CD4-positive, alpha-beta T cell (primary cell): ENCODE data around the gene CASP9. TPM values are rescaled to one million over a fixed set of nuclear protein-coding genes. Genes with fewer than 3 reads are reported as not detected.
A peak's percentile ranks its signal among the peaks of the same experiment; 100 is the strongest.
"Not testable (repeated sequence)": the region's sequence is repeated elsewhere in the genome, so short reads cannot be mapped to it uniquely, and the experiment has no call there.

Experiments
- ATAC-seq: fragments of 200-7000 bp; cut with Tn5 transposase; one replicate; pipeline ENCODE4 v1.10.0; 2022; ENCODE audit warnings: mild to moderate bottlenecking; ENCODE audit not compliant: poor library complexity
- CTCF ChIA-PET: fragments of 350-600 bp; sonication (Branson Sonifier 250); formaldehyde crosslinking; loops from one replicate; lab custom pipeline; 2021; ENCODE audit warnings: antibody characterized with exemption, inconsistent platforms; lab: Charles Lee
- POLR2A ChIA-PET: fragments of 350-600 bp; sonication (Branson Sonifier 250); formaldehyde crosslinking; loops from one replicate; lab custom pipeline; 2021; ENCODE audit warnings: antibody characterized with exemption, inconsistent platforms; lab: Charles Lee
- DNase-seq, 14 experiments: peaks; one replicate each; pipeline ENCODE4 v3.0.0-alpha.2; 2013 to 2020; ENCODE audit warnings: mixed read lengths in 2 of 14
- H3K27ac ChIP-seq, 2 donors: one replicate each; pipeline versions ENCODE4 v1.5.1 to v1.7.0; 2013; ENCODE audit warnings: low read length in 2 of 2, low read depth in 1 of 2, mild to moderate bottlenecking in 1 of 2
- H3K27me3 ChIP-seq, 2 experiments: 1 replicate in 1 of 2; 2 replicates in 1 of 2; pipeline versions ENCODE4 v1.6.1 to v1.7.0; 2013; ENCODE audit warnings: low read length in 2 of 2, control low read depth in 1 of 2, mild to moderate bottlenecking in 1 of 2, moderate library complexity in 1 of 2; ENCODE audit not compliant: insufficient read depth in 2 of 2, control insufficient read depth in 1 of 2
- H3K36me3 ChIP-seq: one replicate; pipeline ENCODE4 v1.6.1; 2013; ENCODE audit warnings: low read length, control low read depth; ENCODE audit not compliant: insufficient read depth
- H3K4me1 ChIP-seq: one replicate; pipeline ENCODE4 v1.6.1; 2013; ENCODE audit warnings: low read length, control low read depth; ENCODE audit not compliant: insufficient read depth
- H3K4me3 ChIP-seq: one replicate; pipeline ENCODE4 v1.5.1; 2013; ENCODE audit warnings: mild to moderate bottlenecking, low read length, moderate library complexity
- H3K9me3 ChIP-seq, 2 experiments: 1 replicate in 1 of 2; 2 replicates in 1 of 2; pipeline versions ENCODE4 v1.6.1 to v1.7.0; 2013; ENCODE audit warnings: low read length in 2 of 2, mild to moderate bottlenecking in 2 of 2, control low read depth in 1 of 2, moderate library complexity in 1 of 2; ENCODE audit not compliant: control insufficient read depth in 1 of 2, insufficient read depth in 1 of 2
- H3K27ac Mint-ChIP-seq: one replicate; pipeline ENCODE4 v1.8.0; 2020; ENCODE audit warnings: mixed read lengths
- H3K27me3 Mint-ChIP-seq: one replicate; pipeline ENCODE4 v1.8.0; 2021; ENCODE audit warnings: mixed read lengths
- H3K36me3 Mint-ChIP-seq: one replicate; pipeline ENCODE4 v1.8.0; 2021; ENCODE audit warnings: low read depth, mixed read lengths
- H3K4me1 Mint-ChIP-seq: one replicate; pipeline ENCODE4 v1.8.0; 2021; ENCODE audit warnings: low read depth, mixed read lengths
- H3K4me3 Mint-ChIP-seq: one replicate; pipeline ENCODE4 v1.8.0; 2020; ENCODE audit warnings: mild to moderate bottlenecking, mixed read lengths
- H3K9me3 Mint-ChIP-seq: one replicate; pipeline ENCODE4 v1.8.0; 2020; ENCODE audit warnings: mixed read lengths
- CTCF ChIP-seq: fragments of 200-600 bp; IDR thresholded peaks from one replicate; pipeline ENCODE4 v1.8.0; 2022; ENCODE audit warnings: antibody characterized with exemption, mild to moderate bottlenecking
- intact Hi-C, 2 experiments: fragments of 100-400 bp; cut with DNase I in 1 of 2; cut with micrococcal nuclease in 1 of 2; formaldehyde crosslinking; loops; one replicate each; pipeline versions ENCODE4 v1.15.1 to v1.9.0; 2023 to 2025; cut with DNase I, micrococcal nuclease
- total RNA-seq, 174 experiments: library from RNA in 2 of 174; stranded (reverse) in 2 of 174; gene quantifications; one replicate each; pipeline ENCODE4 v1.2.3 and lab custom pipeline; 2021 to 2026

CASP9 gene
- total RNA-seq, 2 experiments from 2014 or later = 15.7 to 18.0 TPM

GRCh38 chr1:15523104-15524020, 653 bp downstream of the CASP9 start:
- peaks cover 47% of the 10 kb centered on the region for H3K4me1 ChIP-seq
- Mint-ChIP-seq H3K27ac (peak overlapping the region; percentile 100), H3K4me1 (peaks cover 61% of the 10 kb centered on the region), H3K36me3 (peaks cover 18% of the 10 kb centered on the region), H3K27me3 (no peaks in the 10 kb centered on the region), H3K4me3 (peak overlapping the region; percentile 96), H3K9me3 (no peaks in the 10 kb centered on the region)
- ChIA-PET CTCF (no interaction called here), POLR2A (interaction anchor here (0.6 to 1.0 kb wide), 5 partner anchors 80 to 380 kb away, joined by 3 to 4 read pairs (median 3); partner anchors contain the start of genes CTRC and SPEN)
- TF ChIP-seq CTCF = no peak
- H3K9me3 ChIP-seq = no peaks in the 10 kb centered on the region
- DNase-seq (peak in 2 of 14 experiments; percentile 10 to 37), ATAC-seq (no peak)
- no peaks in the 10 kb centered on the region for H3K36me3 ChIP-seq
- peak overlapping the region; percentile 56 to 94 for H3K27ac ChIP-seq
- H3K27me3 ChIP-seq = no peaks in the 10 kb centered on the region
- peak overlapping the region; percentile 56 for H3K4me3 ChIP-seq
- intact Hi-C loops = loop anchor here (2.0 to 10.0 kb wide), 3 partner anchors 115 to 1381 kb away; partner anchors contain the start of genes CPLANE2 (in 1 of the 2) and EFHD2 (in 1 of the 2)

- Mint-ChIP-seq H3K36me3 (peaks cover 24% of the 10 kb centered on the region), H3K27ac (peak overlapping the region; percentile 100), H3K9me3 (no peaks in the 10 kb centered on the region), H3K27me3 (no peaks in the 10 kb centered on the region), H3K4me1 (peaks cover 54% of the 10 kb centered on the region), H3K4me3 (peak overlapping the region; percentile 96)
- H3K4me3 ChIP-seq = no peak overlapping the region
- POLR2A ChIA-PET = no interaction called here
- peaks cover 40% of the 10 kb centered on the region for H3K4me1 ChIP-seq
- no peak overlapping the region for H3K27ac ChIP-seq
- CTCF ChIA-PET = no interaction called here
- peak in 1 of 14 experiments; percentile 35 for DNase-seq
- peaks cover 5% of the 10 kb centered on the region for H3K36me3 ChIP-seq
- no peak for ATAC-seq
- TF ChIP-seq CTCF = no peak
- no peaks in the 10 kb centered on the region for H3K9me3 ChIP-seq
- H3K27me3 ChIP-seq = no peaks in the 10 kb centered on the region
- intact Hi-C loops = loop anchor here (5.0 to 10.0 kb wide), 2 partner anchors 715 to 1382 kb away; partner anchors contain the start of gene CPLANE2 (in 1 of the 2)
Observed at GRCh38 chr1:15522551-15522950, 1.5 kb downstream of the CASP9 start.

GRCh38 chr1:15521206-15521906, 2.7 kb downstream of the CASP9 start:
- not testable (repeated sequence) for H3K27ac ChIP-seq, H3K4me3 ChIP-seq, H3K27me3 Mint-ChIP-seq, ATAC-seq, H3K27me3 ChIP-seq, H3K9me3 Mint-ChIP-seq, H3K9me3 ChIP-seq, H3K27ac Mint-ChIP-seq
- intact Hi-C loops = loop anchor here (5.0 to 10.0 kb wide), 2 partner anchors 716 to 1383 kb away; partner anchors contain the start of gene CPLANE2 (in 1 of the 2)
- POLR2A ChIA-PET = interaction anchor here (0.6 kb wide), 1 partner anchor 50 kb away, joined by 3 read pairs; no protein-coding TSS in a partner anchor
- Histone ChIP-seq H3K36me3 (peaks cover 17% of the 10 kb centered on the region), H3K4me1 (peaks cover 32% of the 10 kb centered on the region)
- H3K4me1 Mint-ChIP-seq = peaks cover 50% of the 10 kb centered on the region
- H3K36me3 Mint-ChIP-seq = peaks cover 31% of the 10 kb centered on the region
- peak overlapping the region; percentile 70 for H3K4me3 Mint-ChIP-seq
- CTCF ChIA-PET = interaction anchor here (0.7 kb wide), 1 partner anchor 321 kb away, joined by 3 read pairs; no protein-coding TSS in a partner anchor
- DNase-seq = peak in 2 of 14 experiments; percentile 10 to 23
